NCI-H748 treated with DMSO at 0.1 percent for 48 hours (cell line): ENCODE measurements around the gene CSNK1G1.
"Not testable (repeated sequence)": the region's sequence is repeated elsewhere in the genome, so short reads cannot be mapped to it uniquely, and the experiment has no call there.

ENCODE experiments used
- DNase-seq: peaks from one replicate; lab custom pipeline; 2025; lab: John Stamatoyannopoulos, UW

CSNK1G1 gene

DNA sequence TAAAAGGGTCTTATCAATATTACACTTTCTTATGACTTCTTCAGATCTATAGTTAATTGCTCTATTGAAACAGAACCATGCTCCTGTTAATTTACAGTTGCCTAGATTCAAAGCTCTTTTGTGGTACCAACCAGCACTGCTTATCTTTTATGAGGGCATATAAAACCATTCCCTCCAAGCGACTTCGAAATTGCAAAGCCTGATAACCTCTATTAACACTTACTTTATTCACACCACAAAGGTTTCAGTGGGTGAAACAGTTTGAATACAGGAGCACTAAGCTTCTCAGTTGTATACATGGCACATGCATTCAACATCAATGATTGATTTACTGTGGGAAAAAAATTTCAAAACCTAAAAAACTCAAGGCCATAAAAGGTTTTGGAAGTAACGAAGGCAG, 118.3 kb downstream of the CSNK1G1 start:
- DNase-seq = no peak

DNA sequence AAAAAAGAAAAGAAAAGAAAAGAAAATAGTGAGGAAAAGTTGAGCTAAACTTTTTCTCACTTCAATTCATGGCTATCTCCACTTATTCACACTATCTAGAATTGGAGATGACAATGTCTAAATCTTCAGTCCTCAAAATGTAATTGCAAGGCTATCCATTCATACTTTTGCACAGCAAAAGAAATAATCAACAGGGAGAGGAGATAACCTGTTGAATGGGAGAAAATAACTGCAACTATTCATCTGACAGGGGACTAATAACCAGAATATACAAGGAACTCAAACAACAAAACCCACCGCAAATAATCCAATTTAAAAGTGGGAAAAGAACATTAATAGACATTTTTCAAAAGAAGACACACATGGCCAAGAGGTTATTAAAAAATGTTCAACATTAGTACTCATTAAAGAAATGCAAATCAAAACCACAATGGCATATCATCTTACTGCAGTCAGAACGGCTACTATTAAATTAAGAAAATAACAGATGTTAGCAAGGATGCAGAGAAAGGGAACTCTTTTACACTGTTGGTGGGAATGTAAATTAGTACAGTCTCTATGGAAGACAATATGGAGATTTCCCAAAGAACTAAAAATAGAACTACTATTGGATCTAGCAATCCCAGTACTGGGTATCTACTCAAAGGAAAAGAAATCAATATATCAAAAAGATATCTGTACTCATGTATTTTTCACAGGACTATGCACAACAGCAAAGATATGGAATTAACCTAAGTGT, 119.6 kb downstream of the CSNK1G1 start:
- DNase-seq = no peak

DNA sequence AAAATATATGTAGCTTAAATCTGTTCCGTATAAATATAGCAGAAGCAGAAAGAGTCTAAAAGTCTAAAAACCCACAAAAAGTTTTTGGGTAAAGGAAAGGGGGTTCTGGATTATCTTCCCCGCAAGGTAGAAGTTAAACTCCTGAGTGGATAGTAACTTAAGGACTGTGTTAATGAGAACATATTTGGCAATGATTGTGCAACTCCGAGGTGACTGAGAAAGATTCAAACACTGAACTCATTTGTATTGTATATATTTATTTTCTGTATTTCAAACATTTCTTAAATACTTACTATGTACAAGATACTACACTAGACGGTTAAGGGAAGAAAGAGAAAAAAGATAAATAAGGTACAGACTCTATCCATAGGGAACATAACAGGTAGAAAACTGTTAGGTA, 120.4 kb downstream of the CSNK1G1 start:
- no peak for DNase-seq

DNA sequence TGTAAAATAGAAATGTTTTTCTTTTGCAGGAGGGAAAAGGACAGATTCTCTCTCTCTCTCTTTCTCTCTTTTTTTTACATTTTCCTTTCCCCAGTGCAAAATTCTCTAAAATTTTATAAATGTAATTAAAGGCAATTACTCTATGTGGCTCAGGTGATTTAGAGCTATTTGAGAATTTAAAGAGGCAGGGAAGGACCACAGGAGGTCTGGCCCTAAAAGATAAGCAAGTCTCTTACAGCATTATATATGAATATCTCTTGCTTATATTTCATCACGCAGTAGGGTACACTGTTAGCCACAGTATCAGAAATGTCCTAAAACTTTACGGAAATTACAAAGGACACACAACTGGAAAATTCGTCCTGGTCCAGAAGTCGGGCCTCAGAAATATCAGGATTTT, 122.7 kb downstream of the CSNK1G1 start:
- DNase-seq = no peak

DNA sequence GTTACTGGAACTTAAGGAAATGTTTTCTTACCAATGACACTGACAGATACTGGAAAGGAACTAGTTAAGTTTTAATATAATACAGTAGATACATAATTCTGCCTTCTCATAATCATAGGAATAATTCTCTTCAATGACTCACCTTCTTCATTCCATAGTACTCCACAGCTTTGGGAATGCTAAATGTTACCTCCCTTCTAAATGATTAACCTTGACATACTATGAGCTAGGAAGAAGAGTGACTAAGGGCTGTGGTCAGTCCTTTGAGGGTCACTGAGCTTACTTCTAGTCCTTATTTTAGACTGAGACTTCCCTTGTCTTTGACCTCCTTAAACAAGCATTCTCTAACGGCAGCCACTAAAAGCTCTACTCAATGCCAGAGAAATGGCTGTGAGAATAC, 123.6 kb downstream of the CSNK1G1 start:
- no peak for DNase-seq

DNA sequence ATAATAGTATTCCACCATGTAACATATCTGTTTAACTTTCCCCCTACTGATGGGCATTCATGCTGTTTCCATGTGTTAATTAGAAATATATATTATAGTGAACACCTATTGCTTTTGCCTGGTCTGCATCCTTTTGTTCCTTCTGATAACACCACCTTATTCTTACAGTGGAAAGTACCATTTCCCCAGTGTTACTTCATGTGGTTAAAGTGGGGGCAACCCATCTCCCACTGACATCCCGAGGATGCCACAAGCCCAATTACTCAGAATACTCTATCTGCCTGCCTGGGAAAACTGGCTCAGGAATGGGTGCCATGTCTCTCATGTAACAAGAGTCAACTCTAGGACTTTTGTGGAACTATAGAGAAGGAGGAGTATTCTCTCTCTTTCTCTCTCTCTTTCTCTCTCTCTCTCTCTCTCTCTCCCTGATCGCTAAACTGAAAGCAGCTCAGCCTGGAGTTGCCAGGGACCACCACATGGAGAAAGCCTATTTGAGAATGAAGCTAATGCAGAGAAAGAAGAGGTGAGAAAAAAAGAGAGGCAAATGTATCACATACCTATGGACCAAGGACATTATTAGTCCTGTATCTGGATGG, 126.7 kb downstream of the CSNK1G1 start:
- DNase-seq = no peak

DNA sequence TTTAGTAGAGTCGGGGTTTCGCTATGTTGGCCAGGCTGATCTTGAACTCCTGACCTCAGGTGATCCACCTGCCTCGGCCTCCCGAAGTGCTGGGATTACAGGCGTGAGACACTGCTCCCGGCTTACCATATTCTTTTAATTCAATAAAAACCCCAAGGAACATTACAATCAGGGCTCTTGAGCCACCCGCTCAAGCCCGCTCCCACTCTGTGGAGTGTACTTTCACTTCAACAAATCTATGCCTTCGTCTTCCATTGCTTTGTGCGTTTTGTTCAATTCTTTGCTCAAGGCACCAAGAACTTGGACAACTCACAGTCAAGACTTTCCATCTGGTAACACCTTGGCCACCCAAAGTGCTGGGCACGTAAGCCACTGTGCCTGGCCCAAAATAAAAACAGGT, 130.2 kb downstream of the CSNK1G1 start:
- no peak for DNase-seq

DNA sequence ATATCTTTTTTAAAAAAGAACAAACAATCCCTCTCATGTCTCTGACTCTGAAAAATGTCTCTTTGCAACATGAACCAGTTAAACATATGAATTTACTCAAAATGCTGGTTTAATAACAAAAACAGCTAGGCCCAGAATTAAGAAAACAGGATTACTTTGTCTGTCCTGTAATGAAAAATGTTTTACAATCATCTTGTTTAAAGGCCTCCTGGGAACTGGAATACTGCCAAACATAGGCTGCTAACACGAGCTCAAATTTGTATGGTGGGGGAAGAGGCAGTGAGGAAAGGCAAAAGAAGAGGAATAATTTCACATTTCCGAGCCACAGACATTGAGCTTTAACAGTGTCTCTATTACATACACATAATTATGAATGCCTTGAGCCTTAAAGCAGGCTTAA, 131.5 kb downstream of the CSNK1G1 start:
- DNase-seq = no peak

DNA sequence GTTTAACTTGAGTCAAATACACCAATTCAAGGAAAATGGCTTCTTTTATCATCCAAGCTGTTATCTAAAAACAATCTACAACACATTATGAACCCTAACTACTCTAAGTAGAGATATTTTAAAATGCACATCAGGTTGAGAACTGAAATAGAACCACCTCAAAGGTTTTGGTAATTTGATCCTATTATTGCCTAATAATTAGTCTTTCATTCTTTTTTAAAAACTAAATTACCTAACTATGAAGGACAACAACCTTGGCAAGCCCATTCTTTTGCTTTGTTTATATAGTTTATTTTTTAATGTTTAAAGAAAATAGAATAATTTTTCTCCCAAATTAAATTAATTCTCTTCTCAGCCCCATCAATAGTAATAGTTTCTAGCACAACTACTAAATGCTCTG, 132.1 kb downstream of the CSNK1G1 start:
- DNase-seq = no peak

DNA sequence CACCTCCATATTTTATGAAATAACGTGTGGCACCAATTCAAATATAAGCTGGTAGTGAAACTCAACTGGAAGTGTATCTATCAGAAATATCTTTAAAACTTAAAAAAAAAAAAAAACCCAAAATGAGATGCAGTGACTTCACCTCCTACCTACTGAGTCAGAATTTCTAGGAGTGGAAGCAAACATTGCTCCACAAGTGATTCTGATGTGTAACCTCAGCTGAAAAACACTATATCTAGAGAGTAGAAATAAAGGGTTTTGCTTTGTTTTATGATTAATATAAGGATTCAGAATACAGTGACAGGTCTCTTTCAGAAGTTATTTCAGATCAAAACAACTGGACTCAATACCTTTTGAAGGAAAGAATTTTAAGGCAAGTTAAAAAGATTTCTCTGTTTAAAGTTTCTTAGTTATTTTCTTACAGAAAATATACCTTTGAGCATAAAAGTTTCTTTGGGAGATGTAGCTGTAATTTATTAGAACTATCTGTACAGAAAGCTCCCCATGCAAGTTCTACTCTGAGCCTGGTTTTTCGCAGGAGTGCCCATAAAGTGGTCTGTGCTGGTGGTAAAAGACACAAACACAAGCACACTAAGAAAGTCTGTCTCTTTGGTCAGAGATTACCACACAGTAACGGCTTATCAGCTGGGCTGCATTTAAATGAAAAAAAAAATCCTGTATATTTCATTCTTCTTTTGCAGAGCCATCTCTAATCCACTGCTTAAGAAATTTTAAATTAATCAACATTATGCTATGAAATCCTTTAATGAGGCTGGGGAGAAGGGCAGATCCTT, 133.2 kb downstream of the CSNK1G1 start:
- DNase-seq = no peak

DNA sequence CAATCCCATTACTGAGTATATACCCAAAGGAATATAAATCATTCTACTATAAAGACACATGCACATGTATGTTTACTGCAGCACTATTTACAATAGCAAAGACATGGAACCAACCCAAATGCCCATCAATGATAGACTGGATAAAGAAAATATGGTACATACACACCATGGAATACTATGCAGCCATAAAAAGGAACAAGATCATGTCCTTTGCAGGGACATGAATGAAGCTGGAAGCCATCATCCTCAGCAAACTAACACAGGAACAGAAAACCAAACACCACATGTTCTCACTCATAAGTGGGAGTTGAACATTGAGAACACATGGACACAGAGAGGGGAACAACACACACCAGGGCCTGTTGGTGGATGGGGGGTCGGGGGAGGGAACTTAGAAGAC, 134.1 kb downstream of the CSNK1G1 start:
- DNase-seq = not testable (repeated sequence)

DNA sequence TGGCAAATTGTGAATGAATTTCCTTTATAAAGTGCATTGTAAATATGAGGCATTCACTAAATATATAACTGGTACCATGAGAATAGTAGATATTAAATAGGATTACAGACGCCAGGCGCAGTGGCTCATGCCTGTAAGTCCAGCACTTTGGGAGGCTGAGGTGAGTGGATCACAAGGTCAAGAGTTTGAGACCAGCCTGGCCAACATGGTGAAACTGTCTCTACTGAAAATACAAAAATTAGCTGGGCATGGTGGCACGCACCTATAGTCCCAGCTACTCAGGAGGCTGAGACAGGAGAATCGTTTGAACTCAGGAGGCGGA, 138.6 kb downstream of the CSNK1G1 start:
- DNase-seq = not testable (repeated sequence)

DNA sequence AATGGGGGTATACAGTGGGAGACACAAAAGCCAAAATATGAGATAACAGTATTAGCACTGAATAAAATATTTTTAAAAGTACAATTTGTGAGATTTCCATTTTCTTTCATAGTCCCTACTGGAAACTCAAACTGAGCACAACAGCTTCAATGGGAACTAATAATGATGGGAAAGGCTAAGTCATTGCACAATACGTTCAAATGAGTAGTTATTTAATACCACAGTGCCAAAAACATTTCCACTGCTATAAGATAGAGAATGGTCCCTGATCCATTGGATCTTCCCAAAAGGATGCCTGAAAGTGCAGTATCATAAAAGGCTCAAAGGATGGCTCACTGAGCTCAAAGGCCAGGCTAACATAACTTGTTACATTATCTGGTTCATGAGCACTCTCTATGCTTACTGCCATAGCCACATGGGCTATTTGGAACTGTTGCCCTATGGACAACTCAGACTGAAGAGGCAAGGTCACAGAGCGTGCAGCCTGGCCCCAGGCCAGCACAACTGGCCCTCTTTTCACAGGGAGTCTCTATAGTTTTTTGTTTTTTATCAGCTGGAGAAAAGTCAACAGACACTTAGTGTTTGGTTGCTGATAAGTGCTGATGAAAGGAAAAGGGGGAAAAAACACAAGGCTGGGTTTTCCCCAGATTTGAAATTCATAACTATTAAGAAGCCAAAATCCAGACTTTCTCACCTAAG, 139.1 kb downstream of the CSNK1G1 start:
- DNase-seq = peak; percentile 2

DNA sequence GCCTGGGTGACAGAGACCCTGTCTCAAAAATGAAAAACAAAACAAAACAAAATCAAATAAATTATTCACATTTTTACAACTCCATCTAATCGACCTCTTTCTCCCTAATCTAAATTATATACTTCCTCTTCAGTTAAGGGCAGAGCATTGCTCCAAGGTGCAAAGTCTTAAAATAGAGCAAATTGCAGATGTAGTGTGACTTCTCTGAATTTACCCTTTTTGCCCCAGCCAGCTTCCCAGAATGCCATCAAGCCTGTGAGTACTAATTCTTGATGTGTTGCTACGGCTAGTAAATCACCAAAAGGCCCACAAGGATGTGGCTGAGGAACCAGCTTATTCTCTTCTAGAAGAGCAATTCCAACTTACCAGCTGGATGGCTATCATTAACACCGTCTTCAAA, 139.8 kb downstream of the CSNK1G1 start:
- DNase-seq = no peak

DNA sequence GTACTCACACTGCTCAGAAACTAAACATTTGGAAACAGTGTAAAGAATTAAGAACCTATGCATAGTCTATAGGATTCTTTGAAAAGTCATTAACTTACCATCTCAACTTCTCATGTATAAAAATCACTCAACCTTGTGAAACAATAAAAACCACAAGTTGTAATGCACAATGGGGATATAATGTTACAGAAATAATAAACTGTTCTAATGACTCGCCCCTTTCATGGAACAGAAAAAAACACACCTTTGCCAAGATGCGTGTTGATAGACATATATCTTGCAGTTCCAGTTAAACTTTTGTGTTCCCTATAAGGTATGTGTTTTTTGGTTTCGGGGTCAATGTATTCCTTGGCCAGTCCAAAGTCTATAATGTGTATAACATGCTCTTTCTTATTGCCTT, 142.3 kb downstream of the CSNK1G1 start:
- DNase-seq = no peak

DNA sequence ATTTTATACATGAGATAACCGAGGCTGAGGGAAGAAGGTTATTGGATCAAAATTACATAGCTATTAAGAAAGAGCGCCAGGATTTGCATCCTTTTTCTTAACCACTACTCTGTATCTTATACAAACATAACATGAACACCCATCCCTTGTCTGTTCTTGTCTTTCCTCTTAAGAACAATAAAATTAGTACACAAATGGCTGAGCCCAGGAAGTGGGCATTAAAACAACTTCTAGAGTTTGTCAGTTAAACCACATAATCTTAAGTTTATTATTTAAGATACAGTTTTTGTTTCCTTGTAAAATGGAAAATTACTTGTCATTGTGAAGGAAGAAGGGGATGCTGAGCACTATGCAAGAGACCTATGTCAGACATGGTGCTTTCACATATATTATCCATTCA, 144.3 kb downstream of the CSNK1G1 start:
- DNase-seq = no peak

DNA sequence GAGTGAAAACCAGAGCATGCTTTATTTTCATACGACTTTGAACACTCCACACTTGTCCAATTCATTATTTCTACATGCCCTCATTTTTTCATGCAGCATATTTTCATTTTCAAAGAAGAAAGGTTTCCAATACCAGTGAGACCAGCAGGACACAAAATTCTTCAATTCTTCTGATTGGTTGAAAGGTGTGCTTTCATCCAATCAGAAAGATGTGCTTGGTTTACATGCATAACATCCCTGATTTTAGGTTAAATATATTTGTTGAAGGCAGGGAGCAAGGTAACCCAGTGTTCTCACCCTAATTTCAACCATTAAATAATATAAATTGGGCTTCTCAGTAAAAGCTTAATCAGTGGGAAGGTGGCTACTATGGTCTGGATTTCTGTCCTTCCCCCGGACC, 145.6 kb downstream of the CSNK1G1 start:
- no peak for DNase-seq

DNA sequence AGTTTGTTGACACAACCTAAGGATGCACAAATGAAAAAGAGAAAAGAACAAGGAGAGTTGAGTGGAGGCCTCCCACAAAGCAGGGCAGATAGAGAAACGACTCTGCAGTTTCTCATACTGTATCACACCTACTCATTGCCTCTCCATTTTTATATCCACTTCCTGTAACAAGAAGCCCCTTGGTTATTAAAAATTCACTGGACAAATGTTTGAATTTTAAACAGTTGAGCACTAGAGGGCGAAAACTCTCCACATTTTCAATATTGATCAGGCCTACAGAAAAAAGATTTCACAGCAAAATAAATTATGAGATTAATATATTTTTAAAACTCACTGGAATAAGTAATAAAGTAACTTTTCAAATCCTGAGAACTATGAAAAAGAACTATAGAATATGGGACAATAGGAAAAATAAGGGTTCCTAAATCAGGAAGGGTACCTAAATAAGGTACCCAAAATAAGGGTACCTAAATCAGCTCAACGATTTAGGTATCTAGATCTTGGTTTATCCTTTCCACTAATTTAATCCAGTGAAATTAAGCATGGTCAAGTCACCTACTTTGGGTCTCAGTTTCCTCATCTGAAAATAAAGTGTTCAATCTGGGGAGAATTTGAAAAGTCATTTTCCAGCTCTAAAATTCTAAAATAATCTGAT, 146.2 kb downstream of the CSNK1G1 start:
- peak; percentile 13 for DNase-seq

DNA sequence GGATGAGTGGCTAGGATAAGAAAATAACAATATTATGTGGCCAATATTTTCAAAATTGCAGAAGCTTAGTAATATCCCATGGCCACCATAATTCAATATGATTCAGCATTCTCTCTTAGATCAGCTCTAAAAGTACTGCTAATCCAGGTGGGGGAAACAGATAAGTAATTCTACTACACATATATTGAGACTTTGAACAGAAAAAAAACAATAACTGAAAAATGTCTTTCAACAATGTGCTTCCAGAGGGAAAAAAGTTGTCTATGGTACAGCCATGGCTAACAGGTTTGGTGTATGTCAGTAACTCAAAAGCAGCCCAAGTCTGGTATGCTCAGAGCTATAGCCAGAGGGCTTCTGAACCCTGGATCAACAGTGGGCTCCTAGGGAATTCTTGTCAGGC, 150.8 kb downstream of the CSNK1G1 start:
- no peak for DNase-seq

DNA sequence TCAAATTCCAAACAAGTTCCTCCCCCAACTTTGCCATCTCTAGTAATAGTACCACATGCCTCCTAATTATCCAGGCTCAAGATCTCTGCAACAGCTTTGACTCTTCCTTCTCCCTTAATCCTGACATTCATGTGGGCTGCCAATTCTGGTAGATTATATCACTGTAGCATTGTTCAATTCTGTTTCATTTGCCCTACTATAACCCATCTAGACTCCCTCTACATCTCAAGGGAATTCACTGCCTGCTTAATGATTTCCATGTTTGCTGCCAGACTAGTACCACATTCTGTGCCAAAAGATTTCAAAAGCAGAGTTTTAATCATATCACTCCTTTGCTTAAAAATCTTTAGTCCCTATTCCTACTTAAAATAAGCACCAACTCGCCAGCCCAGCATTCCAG, 158.5 kb downstream of the CSNK1G1 start:
- no peak for DNase-seq

DNA sequence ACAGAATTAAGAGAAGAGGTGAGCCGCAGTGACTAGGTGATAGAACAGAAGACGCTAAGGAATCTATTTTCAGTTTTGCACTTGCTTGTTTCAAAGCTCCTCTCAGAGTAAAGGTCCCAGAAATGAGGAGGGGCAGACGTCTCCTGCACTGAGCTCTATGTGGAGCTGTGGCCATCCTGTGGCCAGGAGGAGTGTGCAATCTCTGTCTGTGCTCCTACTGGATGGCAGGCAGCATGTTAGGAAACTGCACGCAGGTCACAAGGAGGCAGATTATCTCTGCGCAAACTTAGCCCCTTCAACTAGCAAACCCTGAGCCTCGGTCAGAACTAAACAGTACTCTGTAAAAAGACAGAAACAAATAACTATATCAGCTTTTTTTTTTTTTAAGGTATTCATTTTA, 162.0 kb downstream of the CSNK1G1 start:
- DNase-seq = no peak
